GM12801 (cell line): ENCODE data around the gene THSD8.

Source experiments
- TF ChIP-seq, protein P1 (sequence below): IDR thresholded peaks from one replicate; pipeline ENCODE4 v1.5.1; 2011; ENCODE audit warnings: control low read depth; ENCODE audit not compliant: insufficient read length; ENCODE audit errors: extremely low read depth

Gene THSD8

DNA sequence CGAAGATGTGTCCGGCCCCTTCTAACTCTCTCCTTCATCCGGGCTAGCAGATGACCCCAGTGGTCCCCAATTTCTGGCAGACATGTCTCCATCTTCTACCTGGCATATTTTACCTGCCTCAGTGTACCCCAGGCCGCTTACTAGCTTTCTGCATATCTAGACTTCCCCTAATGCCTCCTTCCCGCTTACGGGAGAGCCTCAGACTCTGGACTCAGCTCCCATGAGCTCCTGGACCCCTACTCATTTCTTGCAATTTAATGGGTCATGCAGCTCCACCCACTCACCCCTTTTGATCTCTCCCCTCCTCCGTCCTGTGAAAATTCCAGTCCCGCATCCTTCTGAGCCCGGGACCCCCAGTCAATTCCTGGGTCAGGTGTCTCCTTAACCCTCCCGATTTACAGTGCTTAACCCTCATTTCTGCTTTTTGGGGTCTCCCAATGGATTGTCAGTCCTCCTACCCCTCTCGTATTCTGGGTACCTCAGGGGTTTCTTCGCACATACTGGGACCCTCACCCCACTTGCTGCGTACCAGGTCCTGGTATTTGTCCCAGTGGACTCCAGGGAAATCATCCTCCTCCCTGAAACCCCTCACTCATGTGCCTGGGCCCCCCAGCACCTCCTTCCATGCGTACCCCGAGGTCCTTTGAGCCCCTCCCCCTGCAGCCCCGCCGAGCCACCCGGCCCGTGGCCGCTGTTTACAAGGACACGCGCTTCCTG lies 11.1 kb upstream of the THSD8 start:
- TF ChIP-seq, protein P1, sequence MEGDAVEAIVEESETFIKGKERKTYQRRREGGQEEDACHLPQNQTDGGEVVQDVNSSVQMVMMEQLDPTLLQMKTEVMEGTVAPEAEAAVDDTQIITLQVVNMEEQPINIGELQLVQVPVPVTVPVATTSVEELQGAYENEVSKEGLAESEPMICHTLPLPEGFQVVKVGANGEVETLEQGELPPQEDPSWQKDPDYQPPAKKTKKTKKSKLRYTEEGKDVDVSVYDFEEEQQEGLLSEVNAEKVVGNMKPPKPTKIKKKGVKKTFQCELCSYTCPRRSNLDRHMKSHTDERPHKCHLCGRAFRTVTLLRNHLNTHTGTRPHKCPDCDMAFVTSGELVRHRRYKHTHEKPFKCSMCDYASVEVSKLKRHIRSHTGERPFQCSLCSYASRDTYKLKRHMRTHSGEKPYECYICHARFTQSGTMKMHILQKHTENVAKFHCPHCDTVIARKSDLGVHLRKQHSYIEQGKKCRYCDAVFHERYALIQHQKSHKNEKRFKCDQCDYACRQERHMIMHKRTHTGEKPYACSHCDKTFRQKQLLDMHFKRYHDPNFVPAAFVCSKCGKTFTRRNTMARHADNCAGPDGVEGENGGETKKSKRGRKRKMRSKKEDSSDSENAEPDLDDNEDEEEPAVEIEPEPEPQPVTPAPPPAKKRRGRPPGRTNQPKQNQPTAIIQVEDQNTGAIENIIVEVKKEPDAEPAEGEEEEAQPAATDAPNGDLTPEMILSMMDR: no peak

DNA sequence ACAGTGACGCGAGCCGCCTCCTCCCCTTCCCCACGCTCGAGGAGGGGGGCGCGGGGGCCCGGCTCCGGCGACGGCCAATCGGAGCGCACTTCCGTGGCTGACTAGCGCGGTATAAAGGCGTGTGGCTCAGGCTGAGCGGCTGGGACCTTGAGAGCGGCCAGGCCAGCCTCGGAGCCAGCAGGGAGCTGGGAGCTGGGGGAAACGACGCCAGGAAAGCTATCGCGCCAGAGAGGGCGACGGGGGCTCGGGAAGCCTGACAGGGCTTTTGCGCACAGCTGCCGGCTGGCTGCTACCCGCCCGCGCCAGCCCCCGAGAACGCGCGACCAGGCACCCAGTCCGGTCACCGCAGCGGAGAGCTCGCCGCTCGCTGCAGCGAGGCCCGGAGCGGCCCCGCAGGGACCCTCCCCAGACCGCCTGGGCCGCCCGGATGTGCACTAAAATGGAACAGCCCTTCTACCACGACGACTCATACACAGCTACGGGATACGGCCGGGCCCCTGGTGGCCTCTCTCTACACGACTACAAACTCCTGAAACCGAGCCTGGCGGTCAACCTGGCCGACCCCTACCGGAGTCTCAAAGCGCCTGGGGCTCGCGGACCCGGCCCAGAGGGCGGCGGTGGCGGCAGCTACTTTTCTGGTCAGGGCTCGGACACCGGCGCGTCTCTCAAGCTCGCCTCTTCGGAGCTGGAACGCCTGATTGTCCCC lies 10.4 kb upstream of the THSD8 start, which contains the start of gene JUNB:
TSS of gene JUNB (plus strand) at position 142 of the 706 bp plus-strand sequence. CDS start at position 428, 286 bp downstream.
- TF ChIP-seq, protein P1: no peak

DNA sequence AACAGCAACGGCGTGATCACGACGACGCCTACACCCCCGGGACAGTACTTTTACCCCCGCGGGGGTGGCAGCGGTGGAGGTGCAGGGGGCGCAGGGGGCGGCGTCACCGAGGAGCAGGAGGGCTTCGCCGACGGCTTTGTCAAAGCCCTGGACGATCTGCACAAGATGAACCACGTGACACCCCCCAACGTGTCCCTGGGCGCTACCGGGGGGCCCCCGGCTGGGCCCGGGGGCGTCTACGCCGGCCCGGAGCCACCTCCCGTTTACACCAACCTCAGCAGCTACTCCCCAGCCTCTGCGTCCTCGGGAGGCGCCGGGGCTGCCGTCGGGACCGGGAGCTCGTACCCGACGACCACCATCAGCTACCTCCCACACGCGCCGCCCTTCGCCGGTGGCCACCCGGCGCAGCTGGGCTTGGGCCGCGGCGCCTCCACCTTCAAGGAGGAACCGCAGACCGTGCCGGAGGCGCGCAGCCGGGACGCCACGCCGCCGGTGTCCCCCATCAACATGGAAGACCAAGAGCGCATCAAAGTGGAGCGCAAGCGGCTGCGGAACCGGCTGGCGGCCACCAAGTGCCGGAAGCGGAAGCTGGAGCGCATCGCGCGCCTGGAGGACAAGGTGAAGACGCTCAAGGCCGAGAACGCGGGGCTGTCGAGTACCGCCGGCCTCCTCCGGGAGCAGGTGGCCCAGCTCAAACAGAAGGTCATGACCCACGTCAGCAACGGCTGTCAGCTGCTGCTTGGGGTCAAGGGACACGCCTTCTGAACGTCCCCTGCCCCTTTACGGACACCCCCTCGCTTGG lies 9.6 kb upstream of the THSD8 start:
- TF ChIP-seq, protein P1: no peak

DNA sequence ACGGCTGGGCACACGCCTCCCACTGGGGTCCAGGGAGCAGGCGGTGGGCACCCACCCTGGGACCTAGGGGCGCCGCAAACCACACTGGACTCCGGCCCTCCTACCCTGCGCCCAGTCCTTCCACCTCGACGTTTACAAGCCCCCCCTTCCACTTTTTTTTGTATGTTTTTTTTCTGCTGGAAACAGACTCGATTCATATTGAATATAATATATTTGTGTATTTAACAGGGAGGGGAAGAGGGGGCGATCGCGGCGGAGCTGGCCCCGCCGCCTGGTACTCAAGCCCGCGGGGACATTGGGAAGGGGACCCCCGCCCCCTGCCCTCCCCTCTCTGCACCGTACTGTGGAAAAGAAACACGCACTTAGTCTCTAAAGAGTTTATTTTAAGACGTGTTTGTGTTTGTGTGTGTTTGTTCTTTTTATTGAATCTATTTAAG lies 9.0 kb upstream of the THSD8 start:
- TF ChIP-seq, protein P1: no peak

DNA sequence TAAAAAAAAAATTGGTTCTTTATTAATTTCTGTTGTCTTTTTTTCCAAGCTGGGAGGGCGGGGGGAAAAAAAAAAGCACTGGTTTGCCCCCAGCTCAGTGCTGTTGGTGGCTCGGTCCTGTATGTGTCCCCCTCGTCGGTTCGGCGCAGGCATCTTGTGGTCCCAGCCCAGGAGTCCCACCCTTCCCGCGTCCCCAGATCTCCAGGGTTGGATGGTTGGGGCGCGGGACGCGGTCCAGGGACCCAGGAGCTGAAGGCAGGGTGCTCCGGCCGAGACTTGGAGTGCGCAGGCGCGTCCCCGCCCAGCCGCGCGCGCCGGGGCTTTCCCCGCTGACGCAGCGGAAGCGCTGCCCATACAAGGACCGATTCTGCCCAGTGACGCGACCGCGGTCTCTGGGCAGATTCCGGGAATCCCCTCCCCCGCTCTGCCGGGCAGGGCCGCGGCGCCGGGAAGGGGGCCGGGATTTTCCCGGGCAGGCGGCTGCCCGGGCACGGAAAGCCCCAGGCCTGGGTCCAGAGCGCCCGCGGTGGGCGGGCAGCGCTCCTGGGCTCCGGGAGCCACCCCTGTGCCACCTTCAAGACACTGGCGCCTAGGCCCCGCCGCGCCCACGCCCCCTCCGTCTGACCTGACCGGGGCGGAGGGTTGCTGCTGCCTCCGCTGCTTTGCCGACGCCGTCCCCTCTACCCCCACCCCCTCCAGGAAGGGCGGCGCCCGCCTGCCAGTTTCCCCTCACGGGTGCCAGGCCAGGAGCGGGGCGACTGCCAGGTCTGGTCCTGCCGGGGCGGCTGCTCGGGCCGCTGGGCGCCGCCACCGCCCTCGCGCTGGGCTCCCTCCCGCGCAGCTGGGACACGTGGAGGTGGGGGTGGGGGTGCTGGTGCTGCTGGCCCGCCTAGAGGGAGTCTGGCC lies 8.3 kb upstream of the THSD8 start:
- TF ChIP-seq, protein P1: no peak

DNA sequence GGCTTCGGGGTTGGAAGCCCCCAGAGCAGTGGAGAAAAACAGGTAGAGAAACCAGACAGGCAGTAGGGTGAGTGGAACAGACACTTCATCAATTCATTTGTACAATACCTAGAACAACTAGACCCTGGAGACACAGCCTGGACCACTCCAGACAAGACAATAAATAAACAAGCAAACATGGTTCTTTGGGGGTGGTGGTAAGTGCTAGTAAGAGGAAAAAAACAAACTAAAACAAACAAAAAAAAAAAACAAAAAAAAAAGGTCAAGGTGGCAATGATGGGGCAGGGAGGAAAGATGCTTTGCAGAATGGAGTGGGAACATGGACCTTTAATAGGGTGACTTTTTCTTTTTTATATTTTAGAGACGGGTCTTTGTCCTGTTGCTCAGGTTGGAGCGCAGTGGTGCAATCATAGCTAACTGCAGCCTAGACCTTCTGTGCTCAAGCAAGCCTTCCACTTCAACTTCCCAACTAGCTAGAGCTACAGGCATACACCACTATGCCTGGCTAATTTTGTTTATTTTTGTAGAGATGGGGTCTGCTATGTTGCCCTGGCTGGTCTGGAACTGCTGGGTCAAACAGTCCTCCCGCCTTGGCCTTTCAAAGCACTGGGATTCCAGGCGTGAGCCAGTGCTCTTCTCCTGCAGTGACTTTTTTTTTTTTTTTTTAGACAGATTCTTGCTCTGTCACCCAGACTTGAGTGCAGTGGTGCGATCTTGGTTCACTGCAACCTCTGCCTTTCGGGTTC lies 7.5 kb upstream of the THSD8 start:
- TF ChIP-seq, protein P1: no peak
